NCI-H345 (cell line): ENCODE data around the gene ACKR2.
A peak's percentile ranks its signal among the peaks of the same experiment; 100 is the strongest.

Experiments
- DNase-seq: peaks from one replicate; lab custom pipeline; 2025; lab: John Stamatoyannopoulos, UW

ACKR2 gene

DNA sequence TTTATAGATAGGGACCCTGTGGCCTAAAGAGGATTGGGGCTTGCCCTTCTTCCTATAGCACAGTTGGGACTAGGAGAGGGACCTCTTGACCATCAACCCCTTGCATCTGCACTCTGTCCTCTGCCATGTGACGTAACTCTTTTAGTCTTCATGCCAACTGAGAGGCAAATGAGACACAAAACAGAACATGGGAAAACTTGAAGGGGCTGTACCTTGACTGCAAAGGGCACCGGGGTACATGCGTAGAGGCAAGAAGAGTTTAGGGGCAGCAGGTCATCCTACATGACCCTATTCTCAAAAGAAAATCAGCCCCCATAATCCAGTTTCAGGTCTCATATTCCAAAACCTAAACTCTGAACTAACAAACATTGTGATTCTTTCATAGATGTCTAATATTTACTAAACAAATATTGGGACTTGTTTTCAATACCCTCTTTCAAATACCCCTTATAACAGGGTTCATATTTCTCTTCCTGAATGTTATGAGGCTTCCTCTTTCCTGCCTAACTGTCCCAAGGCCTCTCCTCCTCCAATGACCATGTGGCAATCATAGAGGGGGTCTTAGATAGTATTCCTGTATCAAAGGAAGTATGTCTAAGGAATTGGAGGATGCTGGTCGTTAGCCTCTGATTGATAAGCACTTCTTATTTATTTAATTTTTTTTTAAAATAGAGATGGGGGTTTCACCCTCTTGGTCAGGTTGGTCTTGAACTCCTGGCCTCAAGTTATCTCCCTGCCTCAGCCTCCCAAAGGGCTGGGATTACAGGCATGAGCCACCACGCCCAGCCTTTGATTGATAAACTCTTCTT is 20.6 kb downstream of the ACKR2 start:
- DNase-seq = no peak

DNA sequence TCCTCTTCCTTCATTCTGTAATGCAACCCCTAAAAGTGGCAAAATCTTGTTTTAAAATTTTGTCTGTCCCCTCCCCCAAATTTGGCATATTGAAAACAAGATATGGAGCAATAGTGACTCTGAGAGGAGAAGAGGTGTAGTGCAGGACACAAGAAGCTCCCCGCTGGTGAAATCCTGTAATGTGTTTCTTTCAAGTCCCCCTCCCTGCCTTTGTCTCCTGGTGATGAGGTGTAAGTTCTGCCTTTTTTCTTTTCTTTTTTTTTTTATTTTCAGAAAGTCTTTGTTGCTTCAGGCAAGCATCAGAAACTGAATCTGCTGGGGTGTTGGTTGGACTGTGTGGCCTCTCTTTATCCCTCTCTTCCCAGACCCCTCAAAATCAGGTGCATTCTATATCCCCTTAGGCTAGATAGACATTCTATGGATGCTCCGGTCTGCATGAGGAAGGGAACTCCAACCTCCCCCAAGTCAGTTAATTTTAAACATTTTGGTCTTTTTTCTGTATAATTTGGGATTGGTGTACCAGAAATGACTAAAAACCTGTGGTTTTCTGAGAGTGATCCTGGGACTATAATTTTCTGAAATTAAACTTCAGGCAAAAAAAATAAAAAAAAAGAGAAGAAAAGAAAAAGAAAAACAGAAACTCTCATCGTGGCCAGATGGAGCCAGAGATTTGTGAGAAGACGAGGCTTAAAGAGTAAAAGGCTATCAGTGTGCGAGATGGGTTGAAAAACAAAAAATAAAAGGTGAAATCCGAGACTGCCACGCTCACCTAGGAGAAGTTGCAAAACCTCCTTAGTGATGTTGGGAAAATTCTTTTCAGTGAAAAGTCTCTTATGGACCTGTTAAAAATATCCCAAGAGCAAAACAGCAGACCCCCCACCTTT is 21.4 kb downstream of the ACKR2 start:
- DNase-seq = peak; percentile 36

DNA sequence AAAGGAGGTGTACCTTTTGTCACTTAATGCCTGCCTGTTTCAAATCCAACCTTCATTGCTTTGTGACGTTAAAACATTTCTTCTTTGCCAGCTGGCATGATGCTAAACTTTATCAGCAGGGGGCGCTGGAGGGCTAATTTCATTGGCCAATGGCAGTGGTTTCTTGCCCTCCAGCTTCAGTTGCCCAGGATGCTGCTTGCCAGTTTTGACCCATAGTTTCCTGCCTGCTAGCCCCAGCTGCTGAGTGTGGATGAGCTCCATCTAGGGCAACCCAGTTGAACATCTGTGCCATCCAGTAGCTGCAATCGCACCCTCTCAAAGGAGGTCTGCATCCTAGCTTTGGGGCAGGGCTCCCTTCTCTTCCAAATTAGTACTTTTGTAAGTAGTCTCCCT is 22.1 kb downstream of the ACKR2 start:
- peak; percentile 52 for DNase-seq

DNA sequence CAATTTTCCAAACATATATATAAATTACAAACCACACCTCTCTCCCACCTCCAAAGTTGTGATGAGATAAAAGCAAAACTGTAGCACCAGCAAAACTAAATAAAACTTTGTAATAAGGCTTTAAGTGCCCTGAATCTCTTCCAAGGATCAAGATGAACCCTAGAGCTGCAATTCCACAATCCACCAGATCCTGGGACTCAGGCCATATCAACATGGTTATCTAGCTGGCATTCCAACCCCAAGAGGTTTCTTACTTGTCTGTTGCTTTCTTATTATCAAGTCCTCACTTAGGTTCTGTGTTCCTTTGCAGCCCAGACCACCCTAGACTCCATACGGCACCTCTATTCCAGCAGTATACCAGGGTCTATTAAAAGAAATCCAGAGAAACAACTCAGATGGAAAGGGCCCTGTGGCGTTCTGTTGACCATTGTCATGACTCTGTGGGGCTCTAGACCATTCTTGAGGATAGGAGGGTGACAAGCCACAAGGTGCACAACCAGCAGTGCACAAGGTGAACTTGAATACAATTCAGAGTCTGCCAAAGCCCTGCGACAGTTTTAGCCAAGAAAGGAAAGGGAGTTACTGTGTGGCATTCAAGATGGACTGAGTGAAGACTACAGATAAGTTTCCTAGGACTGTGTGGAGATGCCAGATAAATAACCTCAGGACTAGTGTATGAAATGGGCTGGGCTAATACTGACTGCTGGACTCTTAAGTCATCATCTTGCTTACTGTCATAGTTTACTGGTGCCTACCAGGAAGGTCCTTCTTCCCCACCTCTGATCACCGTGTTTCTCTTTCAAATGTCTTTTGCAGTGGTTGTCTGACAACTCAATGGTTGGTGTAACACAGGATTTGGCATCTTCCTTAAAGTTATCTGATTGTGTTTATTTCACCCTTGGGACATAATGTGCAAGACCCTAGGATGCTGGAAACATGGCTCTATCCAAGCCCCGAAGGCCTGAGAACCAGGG is 27.2 kb downstream of the ACKR2 start:
- DNase-seq = no peak

- DNase-seq = no peak
Measured at GRCh38 chr3:42838571-42838970, 29.3 kb downstream of the ACKR2 start.

DNA sequence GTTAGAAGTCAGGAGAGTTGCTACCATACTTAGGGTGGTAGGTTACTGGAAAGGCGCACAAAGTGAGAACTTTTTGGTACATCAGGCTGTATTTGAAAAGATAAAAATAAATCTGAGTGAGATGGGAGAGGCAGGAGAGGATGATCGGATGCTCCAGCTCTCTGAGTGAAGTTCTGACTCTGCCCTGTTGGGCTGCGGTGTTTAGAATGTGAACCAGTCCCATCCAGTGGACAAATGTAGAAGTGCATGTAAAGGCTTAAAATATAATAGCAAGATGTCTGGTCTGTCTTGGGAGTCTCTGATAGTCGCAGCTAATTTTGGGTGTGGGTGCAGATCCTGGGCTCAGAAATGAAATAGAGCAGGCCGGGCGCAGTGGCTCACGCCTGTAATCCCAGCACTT is 30.4 kb downstream of the ACKR2 start:
- DNase-seq = peak; percentile 23

- DNase-seq = no peak
Measured at GRCh38 chr3:42841332-42841731, 32.1 kb downstream of the ACKR2 start.

DNA sequence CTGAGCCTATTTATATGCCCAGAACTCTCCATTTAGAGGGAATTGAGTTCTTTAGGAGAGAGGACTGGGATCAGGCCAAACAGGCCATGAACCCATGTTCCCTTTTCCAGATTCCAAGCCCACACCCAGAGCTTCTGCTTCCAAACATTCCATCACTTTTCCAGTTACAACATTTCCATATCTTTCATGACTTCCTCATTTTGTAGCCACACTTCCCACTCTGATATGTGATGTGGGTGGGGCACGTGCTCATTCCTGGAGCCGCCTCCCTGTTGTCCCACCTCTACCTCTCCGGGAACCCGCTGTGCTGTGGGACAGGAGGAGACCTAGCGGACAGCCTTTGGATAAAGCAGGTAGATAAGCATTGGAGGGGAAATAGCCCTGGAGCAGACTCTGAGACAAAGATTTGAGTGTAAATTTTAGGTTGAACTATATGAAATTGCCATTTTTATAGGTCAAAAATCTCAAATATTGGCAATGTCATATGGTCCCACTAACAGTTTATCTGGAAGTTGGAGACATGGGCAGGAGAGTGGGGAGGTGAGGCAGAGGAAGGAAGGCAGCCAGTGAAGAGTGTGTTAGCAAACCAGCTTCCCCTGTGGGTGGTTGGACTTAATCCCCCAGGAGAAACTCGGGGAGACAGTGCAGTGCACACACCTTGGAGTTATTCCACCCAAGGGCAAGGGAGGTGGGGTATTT is 34.6 kb downstream of the ACKR2 start:
- no peak for DNase-seq

- DNase-seq = no peak
Measured at GRCh38 chr3:42844412-42844713, 35.1 kb downstream of the ACKR2 start.

DNA sequence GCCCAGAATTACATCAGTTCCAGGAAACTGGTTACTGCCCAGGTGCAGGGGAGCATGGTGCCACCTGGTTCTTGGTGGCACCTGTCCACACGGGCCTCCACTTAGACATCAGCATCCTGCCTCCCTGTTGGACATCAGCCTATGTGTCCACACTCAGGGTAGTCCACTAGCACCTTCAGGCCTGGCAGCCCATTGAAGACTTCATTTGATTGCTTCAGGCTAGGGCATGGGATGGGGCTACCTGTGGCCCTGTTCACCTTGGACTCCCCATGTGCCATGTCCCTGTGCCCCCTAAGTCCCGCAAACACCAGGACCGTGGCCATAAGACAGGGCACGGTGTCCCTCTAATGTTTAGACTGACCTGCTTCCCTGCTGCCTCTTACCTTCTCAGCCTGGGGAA is 35.6 kb downstream of the ACKR2 start:
- no peak for DNase-seq

GRCh38 chr3:42846685-42847522 is 37.7 kb downstream of the ACKR2 start:
- no peak for DNase-seq

- DNase-seq = no peak
Measured at GRCh38 chr3:42847731-42848130, 38.5 kb downstream of the ACKR2 start.

DNA sequence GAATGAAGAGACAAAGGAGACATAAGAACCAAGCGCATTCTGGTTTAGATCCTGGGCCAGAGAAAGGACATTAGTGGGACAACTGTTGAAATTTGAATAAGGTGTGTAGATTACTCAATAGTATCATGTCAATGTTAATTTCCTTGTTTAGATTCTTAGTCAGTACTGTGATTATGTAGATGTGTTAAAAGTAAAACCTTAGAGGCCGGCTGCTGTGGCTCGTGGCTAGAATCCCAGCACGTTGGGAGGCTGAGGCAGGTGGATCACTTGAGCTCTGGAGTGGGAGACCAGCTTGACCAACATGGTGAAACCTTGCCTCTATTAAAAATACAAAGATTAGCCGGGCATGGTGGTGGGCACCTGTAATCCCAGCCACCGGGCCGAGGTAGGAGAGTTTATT is 39.8 kb downstream of the ACKR2 start:
- DNase-seq = no peak

DNA sequence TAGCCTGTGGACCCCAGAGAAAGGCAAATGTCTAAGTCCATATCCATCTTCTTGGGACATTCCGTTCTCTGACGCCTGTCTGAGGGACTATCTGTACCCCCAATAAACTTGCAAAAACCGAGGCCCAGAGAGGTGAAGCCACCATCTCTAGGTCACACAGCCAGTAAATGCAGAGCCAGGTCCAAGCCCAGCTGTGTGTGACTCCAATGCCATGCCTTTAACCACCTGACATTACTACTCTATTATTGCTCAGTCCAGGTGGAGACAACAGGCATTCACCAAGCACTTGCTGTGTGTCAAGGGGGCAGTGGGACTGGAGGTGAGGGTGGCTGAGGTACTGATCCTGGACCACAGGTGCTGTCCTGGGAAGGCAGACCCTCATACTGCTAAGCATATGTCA is 41.0 kb downstream of the ACKR2 start:
- DNase-seq = no peak

DNA sequence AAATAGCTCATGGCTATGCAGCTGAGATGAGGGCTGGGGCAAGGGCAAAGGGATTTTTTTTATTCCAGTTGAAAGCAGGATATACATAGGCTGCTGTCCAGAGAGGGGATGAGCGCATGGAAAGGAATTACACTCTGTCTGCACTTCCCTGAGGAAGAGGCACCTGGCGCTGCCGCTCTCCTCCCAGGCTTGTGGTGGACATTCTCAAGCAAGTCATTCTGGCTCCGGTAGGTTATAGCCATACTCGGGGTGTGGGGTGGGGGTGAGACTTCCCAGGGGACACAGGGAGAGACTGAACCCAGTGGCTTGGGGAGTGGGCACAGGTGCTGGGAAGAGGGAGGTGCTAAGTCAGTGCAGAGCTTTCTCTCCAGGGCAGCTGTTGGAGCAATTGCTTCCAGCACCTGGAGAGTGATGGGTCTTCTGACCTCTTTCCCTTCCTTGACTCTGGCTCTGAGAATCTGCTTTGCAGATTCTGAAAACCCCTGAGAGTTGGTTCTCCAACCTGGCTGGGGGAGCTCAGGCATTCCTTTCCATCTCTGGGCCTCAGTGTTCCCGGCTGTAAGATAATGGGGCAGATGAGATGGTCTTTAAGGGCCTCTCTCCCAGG is 42.1 kb downstream of the ACKR2 start:
- DNase-seq = no peak

- DNase-seq = no peak
Measured at GRCh38 chr3:42852441-42852840, 43.2 kb downstream of the ACKR2 start.

GRCh38 chr3:42853056-42853455 is 43.8 kb downstream of the ACKR2 start:
- DNase-seq = no peak

GRCh38 chr3:42853739-42854302 is 44.6 kb downstream of the ACKR2 start:
- DNase-seq = peak; percentile 50

DNA sequence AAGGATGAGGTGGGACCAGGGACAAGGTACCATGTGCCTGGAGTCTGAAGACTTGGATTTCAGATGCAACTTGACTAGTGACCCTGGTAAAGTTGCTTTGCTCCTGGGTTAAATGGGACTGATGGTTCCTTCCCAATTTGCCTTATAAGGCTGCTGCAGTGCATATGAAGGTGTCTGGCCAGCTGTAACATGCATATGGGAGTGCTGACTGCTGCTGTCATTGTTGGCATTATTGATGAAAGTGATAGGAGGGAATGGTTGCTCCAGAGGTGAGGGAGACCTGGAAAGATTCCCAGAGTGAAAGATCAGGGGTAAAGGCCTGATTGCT is 45.9 kb downstream of the ACKR2 start:
- no peak for DNase-seq
